Mesothelial cell of epicardium (in vitro differentiated cells): ENCODE data around the gene TCERG1L. TPM values are rescaled to one million over a fixed set of nuclear protein-coding genes. Genes with fewer than 3 reads are reported as not detected.

Experiments
- DNase-seq, 2 experiments: peaks; one replicate each; pipeline ENCODE4 v3.0.0; 2021; ENCODE audit warnings: low spot score in 2 of 2; ENCODE audit not compliant: unreplicated experiment in 2 of 2
- H3K27ac Mint-ChIP-seq: 2 replicates; pipeline ENCODE4 v1.8.0; 2021; ENCODE audit warnings: mixed read lengths
- H3K27me3 Mint-ChIP-seq: 2 replicates; pipeline ENCODE4 v1.8.0; 2021; ENCODE audit warnings: low read depth, mixed read lengths
- H3K36me3 Mint-ChIP-seq: 2 replicates; pipeline ENCODE4 v1.8.0; 2021; ENCODE audit warnings: mixed read lengths
- H3K4me1 Mint-ChIP-seq: 2 replicates; pipeline ENCODE4 v1.8.0; 2021; ENCODE audit warnings: mixed read lengths
- H3K4me3 Mint-ChIP-seq: 2 replicates; pipeline ENCODE4 v1.8.0; 2021; ENCODE audit warnings: mild to moderate bottlenecking, moderate library complexity, mixed read lengths
- H3K9me3 Mint-ChIP-seq: 2 replicates; pipeline ENCODE4 v1.8.0; 2021; ENCODE audit warnings: mixed read lengths
- total RNA-seq: library from RNA; stranded (reverse); gene quantifications from 3 replicates; pipeline ENCODE4 v1.2.1, GENCODE V29; 2021
- TF ChIP-seq, protein P1 (sequence below): fragments of 200-600 bp; sonication (generic); IDR thresholded peaks from one replicate; pipeline ENCODE4 v1.5.0; 2021; ENCODE audit warnings: antibody characterized with exemption; ENCODE audit not compliant: unreplicated experiment

The TCERG1L gene
- total RNA-seq, 1 donor from 2014 or later: 0.63 TPM

- DNase-seq: no peak
- TF ChIP-seq, protein P1, sequence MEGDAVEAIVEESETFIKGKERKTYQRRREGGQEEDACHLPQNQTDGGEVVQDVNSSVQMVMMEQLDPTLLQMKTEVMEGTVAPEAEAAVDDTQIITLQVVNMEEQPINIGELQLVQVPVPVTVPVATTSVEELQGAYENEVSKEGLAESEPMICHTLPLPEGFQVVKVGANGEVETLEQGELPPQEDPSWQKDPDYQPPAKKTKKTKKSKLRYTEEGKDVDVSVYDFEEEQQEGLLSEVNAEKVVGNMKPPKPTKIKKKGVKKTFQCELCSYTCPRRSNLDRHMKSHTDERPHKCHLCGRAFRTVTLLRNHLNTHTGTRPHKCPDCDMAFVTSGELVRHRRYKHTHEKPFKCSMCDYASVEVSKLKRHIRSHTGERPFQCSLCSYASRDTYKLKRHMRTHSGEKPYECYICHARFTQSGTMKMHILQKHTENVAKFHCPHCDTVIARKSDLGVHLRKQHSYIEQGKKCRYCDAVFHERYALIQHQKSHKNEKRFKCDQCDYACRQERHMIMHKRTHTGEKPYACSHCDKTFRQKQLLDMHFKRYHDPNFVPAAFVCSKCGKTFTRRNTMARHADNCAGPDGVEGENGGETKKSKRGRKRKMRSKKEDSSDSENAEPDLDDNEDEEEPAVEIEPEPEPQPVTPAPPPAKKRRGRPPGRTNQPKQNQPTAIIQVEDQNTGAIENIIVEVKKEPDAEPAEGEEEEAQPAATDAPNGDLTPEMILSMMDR: no peak
- H3K4me1 Mint-ChIP-seq: peaks cover 16% of the 10 kb centered on the region
Observed at GRCh38 chr10:131083915-131084790, 227.4 kb downstream of the TCERG1L start.

GRCh38 chr10:131082991-131083481 is 228.5 kb downstream of the TCERG1L start:
- no peaks in the 10 kb centered on the region for H3K9me3 Mint-ChIP-seq
- H3K27me3 Mint-ChIP-seq: peaks cover 2% of the 10 kb centered on the region
- H3K36me3 Mint-ChIP-seq: no peaks in the 10 kb centered on the region
- no peak overlapping the region for H3K27ac Mint-ChIP-seq
- H3K4me3 Mint-ChIP-seq: no peak overlapping the region
- TF ChIP-seq, protein P1: no peak
- H3K4me1 Mint-ChIP-seq: peaks cover 16% of the 10 kb centered on the region
- no peak for DNase-seq

More at GRCh38 chr10:131083915-131084790, 227.4 kb downstream of the TCERG1L start:
- H3K36me3 Mint-ChIP-seq: no peaks in the 10 kb centered on the region
- peaks cover 2% of the 10 kb centered on the region for H3K27me3 Mint-ChIP-seq
- H3K4me3 Mint-ChIP-seq: no peak overlapping the region
- no peak overlapping the region for H3K27ac Mint-ChIP-seq
- no peaks in the 10 kb centered on the region for H3K9me3 Mint-ChIP-seq

- H3K9me3 Mint-ChIP-seq: no peaks in the 10 kb centered on the region
- H3K27ac Mint-ChIP-seq: no peak overlapping the region
- no peak for DNase-seq
- H3K4me3 Mint-ChIP-seq: no peak overlapping the region
- H3K4me1 Mint-ChIP-seq: peaks cover 15% of the 10 kb centered on the region
- peaks cover 2% of the 10 kb centered on the region for H3K27me3 Mint-ChIP-seq
- H3K36me3 Mint-ChIP-seq: no peaks in the 10 kb centered on the region
- TF ChIP-seq, protein P1: no peak
Observed at GRCh38 chr10:131082201-131082850, 229.2 kb downstream of the TCERG1L start.

GRCh38 chr10:131081786-131082185 is 229.7 kb downstream of the TCERG1L start:
- Mint-ChIP-seq H3K27me3 (peaks cover 2% of the 10 kb centered on the region), H3K36me3 (no peaks in the 10 kb centered on the region), H3K4me3 (no peak overlapping the region), H3K9me3 (no peaks in the 10 kb centered on the region), H3K27ac (no peak overlapping the region), H3K4me1 (peaks cover 14% of the 10 kb centered on the region)
- no peak for DNase-seq
- TF ChIP-seq, protein P1: no peak

DNA sequence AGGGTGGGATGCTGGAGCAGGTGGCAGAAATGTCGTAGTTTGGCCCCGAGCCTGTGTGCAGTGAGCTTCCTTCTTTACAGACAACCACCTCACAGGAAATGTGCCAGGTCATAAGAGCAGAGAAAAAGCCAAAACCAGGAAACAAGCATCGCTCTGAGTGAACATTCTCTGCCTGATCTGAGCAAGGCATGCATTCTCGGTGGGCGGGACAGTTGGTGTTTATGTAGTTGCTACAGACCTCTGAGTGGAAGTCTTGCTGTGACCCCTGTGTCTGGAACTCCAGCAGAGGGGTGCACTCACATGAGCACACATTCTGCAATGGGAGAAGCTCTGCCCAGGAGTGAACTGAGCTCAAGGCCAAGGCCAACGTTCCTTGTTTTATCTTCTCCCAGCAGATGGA is 230.1 kb downstream of the TCERG1L start:
- TF ChIP-seq, protein P1: no peak
- peaks cover 2% of the 10 kb centered on the region for H3K27me3 Mint-ChIP-seq
- no peak overlapping the region for H3K27ac Mint-ChIP-seq
- H3K9me3 Mint-ChIP-seq: no peaks in the 10 kb centered on the region
- peaks cover 14% of the 10 kb centered on the region for H3K4me1 Mint-ChIP-seq
- no peaks in the 10 kb centered on the region for H3K36me3 Mint-ChIP-seq
- no peak for DNase-seq
- no peak overlapping the region for H3K4me3 Mint-ChIP-seq
